H1 (cell line): ENCODE data around the gene TIMM21. TPM values are rescaled to one million over a fixed set of nuclear protein-coding genes. Genes with fewer than 3 reads are reported as not detected.

Experiments
- CTCF ChIA-PET: fragments of 300-600 bp; sonication (Branson Sonifier 250); formaldehyde crosslinking; loops from one replicate; lab custom pipeline; 2021; ENCODE audit not compliant: partially characterized antibody; lab: Charles Lee
- POLR2A ChIA-PET: fragments of 300-600 bp; sonication (Branson Sonifier 250); formaldehyde crosslinking; loops from one replicate; lab custom pipeline; 2021; ENCODE audit warnings: inconsistent platforms; ENCODE audit not compliant: partially characterized antibody; lab: Charles Lee
- DNase-seq, 2 experiments: peaks; one replicate each; pipeline versions ENCODE4 v3.0.0 to v3.0.0-alpha.2; 2010 to 2022; ENCODE audit warnings: low spot score in 2 of 2, low read depth in 1 of 2, mixed read lengths in 1 of 2
- FAIRE-seq: peaks from 2 replicates; lab custom pipeline; 2011; peaks lifted over from hg19 to GRCh38; lab: Jason Lieb, UNC
- H2AFZ ChIP-seq: 2 replicates; pipeline ENCODE4 v1.8.1; 2012; ENCODE audit warnings: low read length, inconsistent platforms
- H2AK5ac ChIP-seq: 2 replicates; pipeline ENCODE4 v1.6.1; 2013; ENCODE audit warnings: low read depth, low read length
- H2BK120ac ChIP-seq: replicated peaks from 2 replicates; pipeline ENCODE3; 2013; ENCODE audit warnings: low read depth, low read length, inconsistent platforms
- H2BK12ac ChIP-seq: 2 replicates; pipeline ENCODE4 v1.6.1; 2013; ENCODE audit warnings: low read depth, low read length
- H2BK15ac ChIP-seq: 2 replicates; pipeline ENCODE4 v1.6.1; 2013; ENCODE audit warnings: low read length
- H2BK20ac ChIP-seq: 2 replicates; pipeline ENCODE4 v1.6.1; 2013; ENCODE audit warnings: low read length
- H2BK5ac ChIP-seq: 2 replicates; pipeline ENCODE4 v1.6.1; 2013; ENCODE audit warnings: low read depth, low read length
- H3K14ac ChIP-seq: 2 replicates; pipeline ENCODE4 v1.6.1; 2013; ENCODE audit warnings: inconsistent platforms; ENCODE audit not compliant: insufficient read length
- H3K18ac ChIP-seq: 2 replicates; pipeline ENCODE4 v1.6.1; 2013; ENCODE audit warnings: low read length; ENCODE audit errors: extremely low read depth
- H3K23ac ChIP-seq: 2 replicates; pipeline ENCODE4 v1.6.1; 2013; ENCODE audit warnings: inconsistent platforms; ENCODE audit not compliant: insufficient read length
- H3K23me2 ChIP-seq: 2 replicates; pipeline ENCODE4 v1.6.1; 2013; ENCODE audit warnings: low read depth, low read length
- H3K27ac ChIP-seq: 2 replicates; pipeline ENCODE4 v1.6.1; 2011; ENCODE audit warnings: low read depth, low read length, inconsistent platforms
- H3K27me3 ChIP-seq, 4 experiments: replicated peaks in 1 of 4; 1 replicate in 1 of 4; 2 replicates in 3 of 4; pipeline versions ENCODE4 v1.6.1 to v1.8.1; 2011 to 2013; ENCODE audit warnings: low read length in 3 of 4, mild to moderate bottlenecking in 3 of 4, inconsistent platforms in 2 of 4, mixed read lengths in 2 of 4, moderate library complexity in 1 of 4; ENCODE audit not compliant: control insufficient read depth in 3 of 4, insufficient read depth in 3 of 4; ENCODE audit errors: extremely low read depth in 1 of 4
- H3K36me3 ChIP-seq, 4 experiments: 2 replicates each; pipeline versions ENCODE4 v1.6.1 to v1.8.1; 2011 to 2013; ENCODE audit warnings: mild to moderate bottlenecking in 4 of 4, low read length in 3 of 4, moderate library complexity in 2 of 4, control low read depth in 1 of 4, inconsistent platforms in 1 of 4; ENCODE audit not compliant: insufficient read depth in 4 of 4, control insufficient read depth in 2 of 4
- H3K4ac ChIP-seq: replicated peaks from 2 replicates; pipeline ENCODE3; 2013; ENCODE audit warnings: low read length, low read depth, mixed read lengths, inconsistent platforms; ENCODE audit not compliant: insufficient read length
- H3K4me1 ChIP-seq, 4 experiments: replicated peaks in 1 of 4; 1 replicate in 1 of 4; 2 replicates in 3 of 4; pipeline versions ENCODE4 v1.6.1 to v1.8.1; 2011 to 2013; ENCODE audit warnings: low read length in 3 of 4, inconsistent platforms in 2 of 4, mixed read lengths in 1 of 4; ENCODE audit not compliant: insufficient read depth in 4 of 4, control insufficient read depth in 3 of 4
- H3K4me2 ChIP-seq, 2 experiments: 2 replicates each; pipeline versions ENCODE4 v1.6.1 to v1.8.1; 2011 to 2013; ENCODE audit warnings: low read depth in 2 of 2, low read length in 2 of 2, control low read depth in 1 of 2, inconsistent platforms in 1 of 2, mild to moderate bottlenecking in 1 of 2; ENCODE audit not compliant: insufficient read depth in 1 of 2
- H3K4me3 ChIP-seq, 4 experiments: fragments of 200-600, 300-600 bp in 1 of 4; sonication (generic), shearing (Covaris generic), sonication (Bioruptor Twin) in 1 of 4; 2 replicates each; pipeline versions ENCODE4 v1.5.1 to v1.8.1; 2011 to 2016; ENCODE audit warnings: low read length in 4 of 4, low read depth in 3 of 4, control low read depth in 2 of 4, inconsistent platforms in 2 of 4, mild to moderate bottlenecking in 2 of 4, mixed read lengths in 1 of 4, moderate library complexity in 1 of 4; ENCODE audit not compliant: insufficient read depth in 2 of 4; ENCODE audit errors: extremely low read depth in 1 of 4
- H3K56ac ChIP-seq: replicated peaks from 2 replicates; pipeline ENCODE3; 2013; ENCODE audit warnings: low read depth, mild to moderate bottlenecking, mixed read lengths, low read length, inconsistent platforms; ENCODE audit not compliant: insufficient read length
- H3K79me1 ChIP-seq: 2 replicates; pipeline ENCODE4 v1.6.1; 2013; ENCODE audit warnings: low read depth, low read length, control low read depth
- H3K79me2 ChIP-seq, 2 experiments: 2 replicates each; pipeline versions ENCODE4 v1.6.1 to v1.8.1; 2012 to 2013; ENCODE audit warnings: low read length in 2 of 2, mild to moderate bottlenecking in 2 of 2, inconsistent platforms in 1 of 2; ENCODE audit not compliant: insufficient read depth in 2 of 2, control insufficient read depth in 1 of 2
- H3K9ac ChIP-seq, 4 experiments: replicated peaks in 1 of 4; 1 replicate in 1 of 4; 2 replicates in 3 of 4; pipeline versions ENCODE4 v1.6.1 to v1.8.1; 2011 to 2013; ENCODE audit warnings: low read depth in 3 of 4, low read length in 3 of 4, control low read depth in 2 of 4, mild to moderate bottlenecking in 2 of 4, moderate library complexity in 2 of 4, inconsistent platforms in 1 of 4; ENCODE audit errors: extremely low read depth in 1 of 4
- H3K9me3 ChIP-seq, 2 experiments: 2 replicates each; pipeline versions ENCODE4 v1.6.1 to v1.8.1; 2012 to 2013; ENCODE audit warnings: mild to moderate bottlenecking in 2 of 2, moderate library complexity in 2 of 2, control low read depth in 1 of 2, inconsistent platforms in 1 of 2, low read depth in 1 of 2, low read length in 1 of 2, mixed read lengths in 1 of 2; ENCODE audit not compliant: insufficient read depth in 2 of 2
- H4K20me1 ChIP-seq, 2 experiments: replicated peaks in 1 of 2; 2 replicates each; pipeline versions ENCODE3 to v1.8.1; 2011 to 2013; ENCODE audit warnings: inconsistent platforms in 2 of 2, low read length in 2 of 2, mild to moderate bottlenecking in 1 of 2; ENCODE audit not compliant: insufficient read depth in 2 of 2, control insufficient read depth in 1 of 2
- H4K5ac ChIP-seq: 2 replicates; pipeline ENCODE4 v1.6.1; 2013; ENCODE audit warnings: low read length, low read depth, mixed read lengths, inconsistent platforms; ENCODE audit not compliant: insufficient read length
- H4K8ac ChIP-seq: 2 replicates; pipeline ENCODE4 v1.8.0; 2013; ENCODE audit warnings: mild to moderate bottlenecking, moderate library complexity, low read length, inconsistent platforms; ENCODE audit not compliant: insufficient read depth; ENCODE audit errors: extremely low read depth
- H4K91ac ChIP-seq: replicated peaks from 2 replicates; pipeline ENCODE3; 2013; ENCODE audit warnings: low read length, mixed read lengths, inconsistent platforms; ENCODE audit not compliant: insufficient read length
- BACH1 ChIP-seq: IDR thresholded peaks from 2 replicates; pipeline ENCODE4 v1.6.1; 2012; ENCODE audit warnings: low read length, improper control_type of control experiment
- JUND ChIP-seq: IDR thresholded peaks from 2 replicates; pipeline ENCODE4 v1.6.1; 2011; ENCODE audit warnings: mild to moderate bottlenecking, improper control_type of control experiment, low read length
- KDM5A ChIP-seq: fragments of 200-600 bp; IDR thresholded peaks from 2 replicates; pipeline ENCODE4 v1.7.1; 2012; ENCODE audit warnings: mild to moderate bottlenecking, low read length, inconsistent platforms, mixed read lengths
- MAX ChIP-seq: IDR thresholded peaks from 2 replicates; pipeline ENCODE4 v1.6.1; 2012; ENCODE audit warnings: inconsistent platforms
- RBBP5 ChIP-seq: IDR thresholded peaks from 2 replicates; pipeline ENCODE4 v1.7.1; 2012; ENCODE audit warnings: low read depth, mild to moderate bottlenecking, inconsistent platforms, low read length, moderate library complexity, borderline replicate concordance
- RFX5 ChIP-seq: IDR thresholded peaks from 2 replicates; pipeline ENCODE4 v1.6.1; 2011; ENCODE audit warnings: low read depth, low read length, improper control_type of control experiment, borderline replicate concordance
- RXRA ChIP-seq: IDR thresholded peaks from 2 replicates; pipeline ENCODE4 v1.6.1; 2011; ENCODE audit warnings: low read depth, mild to moderate bottlenecking, low read length, moderate library complexity; ENCODE audit not compliant: insufficient read depth
- SIRT6 ChIP-seq: IDR thresholded peaks from one replicate; pipeline ENCODE4 v1.7.1; 2012; ENCODE audit warnings: low read length, inconsistent platforms
- SP2 ChIP-seq: IDR thresholded peaks from 2 replicates; pipeline ENCODE4 v1.6.1; 2012; ENCODE audit warnings: mild to moderate bottlenecking, low read length, inconsistent platforms
- YY1 ChIP-seq: IDR thresholded peaks from 2 replicates; pipeline ENCODE4 v1.6.1; 2011; ENCODE audit warnings: low read depth, mild to moderate bottlenecking, low read length
- WGBS, 2 experiments: shearing (Covaris generic) in 1 of 2; methylation state at CpG; one replicate each; pipeline versions ENCODE4 v1.1.6 to v1.1.7; 2013 to 2015; ENCODE audit warnings: low lambda C conversion rate in 2 of 2, mixed read lengths in 2 of 2, inconsistent platforms in 1 of 2, low coverage in 1 of 2, missing lambda C conversion rate in 1 of 2; ENCODE audit not compliant: insufficient replicate concordance in 2 of 2, insufficient coverage in 1 of 2, insufficient read length in 1 of 2; ENCODE audit errors: extremely low coverage in 1 of 2, missing lambda C conversion rate in 1 of 2; 5-methylcytosine and 5-hydroxymethylcytosine counted together
- polyA plus RNA-seq, 7 experiments: library from polyadenylated mRNA; depleted of rRNA in 3 of 7; stranded (reverse) in 5 of 7; unstranded in 2 of 7; fragments of >200 nt in 5 of 7; fragments of 200-250 nt in 2 of 7; gene quantifications; 1 replicate in 5 of 7; 2 replicates in 1 of 7; 4 replicates in 1 of 7; pipeline versions ENCODE4 v1.2.1 to v1.2.3, GENCODE V29; 2011 to 2013; ENCODE audit warnings: missing spikeins in 2 of 7, mixed read lengths in 2 of 7
- total RNA-seq: library from RNA; stranded (reverse); fragmentation: NEBNext Ultra II Directional; extraction: Animal tissue kit (Norgen Biotek cat#: 25700); gene quantifications from 2 replicates; pipeline ENCODE4 v1.2.1, GENCODE V29; 2021
- TF ChIP-seq, protein P1 (sequence below): IDR thresholded peaks from 2 replicates; pipeline ENCODE4 v1.6.1; 2011; ENCODE audit warnings: low read depth, mild to moderate bottlenecking, low read length; ENCODE audit not compliant: insufficient read depth
- TF ChIP-seq, protein P2 (sequence below), 3 experiments: IDR thresholded peaks; 1 replicate in 2 of 3; 2 replicates in 1 of 3; pipeline versions ENCODE4 v1.5.1 to v1.6.1; 2011; ENCODE audit warnings: low read length in 3 of 3, mild to moderate bottlenecking in 3 of 3, inconsistent platforms in 2 of 3, low read depth in 1 of 3, moderate library complexity in 1 of 3; ENCODE audit not compliant: insufficient read depth in 1 of 3; ENCODE audit errors: control extremely low read depth in 1 of 3

The TIMM21 gene
- total and polyA plus RNA-seq, 2 of the 8 experiments (the other 6 are each of a cell fraction or from before 2014, with no cell fraction given): 27.9 to 43.8 TPM

DNA sequence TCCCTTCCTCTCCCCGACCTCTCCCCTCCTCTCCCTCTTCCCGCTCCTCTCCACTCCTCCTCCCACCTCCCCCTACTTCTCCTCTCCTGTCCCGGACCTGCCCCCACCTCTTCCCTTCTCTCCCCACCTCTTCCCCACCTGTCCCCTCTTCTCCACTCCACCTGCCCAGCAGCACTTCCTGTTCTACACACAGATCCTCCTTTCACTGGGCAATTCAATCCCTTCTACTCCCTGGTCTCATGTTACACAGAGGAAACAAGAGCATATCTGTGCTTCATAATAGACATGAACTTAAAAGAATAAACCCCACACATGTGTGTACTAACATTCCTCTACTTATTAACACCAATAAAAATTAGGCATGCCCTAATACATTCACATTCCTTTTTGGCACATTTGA is 34.8 kb downstream of the TIMM21 start:
- Histone ChIP-seq H2BK12ac (peak overlapping the region; percentile 60; the same call in 1 of the 2 replicates), H3K79me1 (no peaks in the 10 kb centered on the region), H2BK5ac (no peak overlapping the region), H4K5ac (no peak overlapping the region), H3K18ac (no peak overlapping the region), H3K4me1 (peaks cover 2 to 11% (median 8%) of the 10 kb centered on the region in 4 experiments; a peak in 6 of 7 replicates), H3K23ac (no peak overlapping the region), H4K8ac (no peak overlapping the region), H2BK20ac (no peak overlapping the region), H2BK15ac (no peak overlapping the region), H2AFZ (no peak overlapping the region), H3K56ac (no peak overlapping the region), H3K36me3 (no peaks in the 10 kb centered on the region), H2AK5ac (no peak overlapping the region), H4K91ac (no peak overlapping the region), H3K23me2 (no peaks in the 10 kb centered on the region), H3K4me3 (no peak overlapping the region), H3K4me2 (no peak overlapping the region), H3K27ac (no peak overlapping the region), H3K4ac (no peak overlapping the region), H3K9me3 (no peaks in the 10 kb centered on the region), H2BK120ac (no peak overlapping the region), H4K20me1 (no peaks in the 10 kb centered on the region), H3K9ac (no peak overlapping the region), H3K79me2 (no peaks in the 10 kb centered on the region), H3K27me3 (no peaks in the 10 kb centered on the region), H3K14ac (no peak overlapping the region)
- DNase-seq (no peak), FAIRE-seq (no peak)
- ChIA-PET CTCF (interaction anchor here (1.0 to 1.4 kb wide), 3 partner anchors 12 to 15 kb away, joined by 3 to 4 read pairs (median 4); no protein-coding TSS in a partner anchor), POLR2A (no interaction called here)
- WGBS, 2 experiments: 100% methylated on average over 1 of the region's 3 CpGs; no CpG with 5 or more reads in 1 of the 2 experiments
- TF ChIP-seq RFX5 (no peak), YY1 (no peak), SIRT6 (no peak), RXRA (no peak), MAX (no peak), JUND (no peak), RBBP5 (no peak), BACH1 (no peak), SP2 (no peak), KDM5A (no peak)
- TF ChIP-seq, protein P1, sequence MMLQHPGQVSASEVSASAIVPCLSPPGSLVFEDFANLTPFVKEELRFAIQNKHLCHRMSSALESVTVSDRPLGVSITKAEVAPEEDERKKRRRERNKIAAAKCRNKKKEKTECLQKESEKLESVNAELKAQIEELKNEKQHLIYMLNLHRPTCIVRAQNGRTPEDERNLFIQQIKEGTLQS: no peak
- TF ChIP-seq, protein P2, sequence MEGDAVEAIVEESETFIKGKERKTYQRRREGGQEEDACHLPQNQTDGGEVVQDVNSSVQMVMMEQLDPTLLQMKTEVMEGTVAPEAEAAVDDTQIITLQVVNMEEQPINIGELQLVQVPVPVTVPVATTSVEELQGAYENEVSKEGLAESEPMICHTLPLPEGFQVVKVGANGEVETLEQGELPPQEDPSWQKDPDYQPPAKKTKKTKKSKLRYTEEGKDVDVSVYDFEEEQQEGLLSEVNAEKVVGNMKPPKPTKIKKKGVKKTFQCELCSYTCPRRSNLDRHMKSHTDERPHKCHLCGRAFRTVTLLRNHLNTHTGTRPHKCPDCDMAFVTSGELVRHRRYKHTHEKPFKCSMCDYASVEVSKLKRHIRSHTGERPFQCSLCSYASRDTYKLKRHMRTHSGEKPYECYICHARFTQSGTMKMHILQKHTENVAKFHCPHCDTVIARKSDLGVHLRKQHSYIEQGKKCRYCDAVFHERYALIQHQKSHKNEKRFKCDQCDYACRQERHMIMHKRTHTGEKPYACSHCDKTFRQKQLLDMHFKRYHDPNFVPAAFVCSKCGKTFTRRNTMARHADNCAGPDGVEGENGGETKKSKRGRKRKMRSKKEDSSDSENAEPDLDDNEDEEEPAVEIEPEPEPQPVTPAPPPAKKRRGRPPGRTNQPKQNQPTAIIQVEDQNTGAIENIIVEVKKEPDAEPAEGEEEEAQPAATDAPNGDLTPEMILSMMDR (IDR thresholded peaks at IDR 0.05; ENCODE audit: control extremely low read depth in 1 of 3, insufficient read depth in 1 of 3, low read depth in 1 of 3, low read length in 3 of 3): no peak
